Left colon (tissue), 2 donors: ENCODE results near the gene ANXA3. TPM values are rescaled to one million over a fixed set of nuclear protein-coding genes. Genes with fewer than 3 reads are reported as not detected.
"Not testable (repeated sequence)": the region's sequence is repeated elsewhere in the genome, so short reads cannot be mapped to it uniquely, and the experiment has no call there.

Experiments used
- ATAC-seq: fragments of 200-7000 bp; cut with Tn5 transposase; one replicate; pipeline ENCODE4 v1.9.1; 2020; ENCODE audit warnings: mild to moderate bottlenecking, moderate library complexity
- DNase-seq, 2 donors: peaks; one replicate each; pipeline ENCODE4 v3.0.0-alpha.2; 2020
- intact Hi-C, 2 donors: fragments of 100-400 bp; cut with DNase I in 1 of 2; cut with micrococcal nuclease in 1 of 2; formaldehyde crosslinking; loops; one replicate each; pipeline versions ENCODE4 v1.11.2 to v1.14.0; 2022; cut with DNase I, micrococcal nuclease
- total RNA-seq, 2 donors: library from RNA; stranded (reverse); fragmentation: NEBNext Ultra II Directional; extraction: Animal tissue kit (Norgen Biotek cat#: 25700); gene quantifications; one replicate each; pipeline ENCODE4 v1.2.1, GENCODE V29; 2021
- donor health status: DM: no; HTN: no; CAD: no.
- donor health status: DM: yes; HTN: yes; CAD: no.

ANXA3 gene
- total RNA-seq, 2 donors from 2014 or later, result 44.8 to 51.9 TPM

DNA sequence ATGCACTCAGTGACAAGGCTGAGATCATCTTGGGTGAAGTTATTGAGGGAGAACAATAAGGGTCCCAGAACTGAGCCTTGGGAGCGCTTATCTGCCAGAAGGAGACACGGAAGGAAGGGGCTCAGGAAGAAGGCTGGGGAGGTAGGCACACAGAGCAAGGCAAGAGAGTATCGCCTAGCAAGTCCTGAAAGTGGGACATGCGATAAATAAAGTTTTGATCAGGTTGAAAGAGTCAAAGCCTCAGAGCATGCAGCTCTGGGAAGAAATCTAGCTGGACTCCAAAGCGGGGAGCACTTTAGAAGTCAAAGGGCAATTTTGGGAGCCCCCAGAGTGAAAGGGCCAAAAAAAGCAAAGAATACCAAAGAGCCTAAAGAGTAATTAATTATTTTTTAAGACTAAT is 17.7 kb upstream of the ANXA3 start:
- intact Hi-C loops, result no loop called here
- ATAC-seq, result no peak
- no peak for DNase-seq

DNA sequence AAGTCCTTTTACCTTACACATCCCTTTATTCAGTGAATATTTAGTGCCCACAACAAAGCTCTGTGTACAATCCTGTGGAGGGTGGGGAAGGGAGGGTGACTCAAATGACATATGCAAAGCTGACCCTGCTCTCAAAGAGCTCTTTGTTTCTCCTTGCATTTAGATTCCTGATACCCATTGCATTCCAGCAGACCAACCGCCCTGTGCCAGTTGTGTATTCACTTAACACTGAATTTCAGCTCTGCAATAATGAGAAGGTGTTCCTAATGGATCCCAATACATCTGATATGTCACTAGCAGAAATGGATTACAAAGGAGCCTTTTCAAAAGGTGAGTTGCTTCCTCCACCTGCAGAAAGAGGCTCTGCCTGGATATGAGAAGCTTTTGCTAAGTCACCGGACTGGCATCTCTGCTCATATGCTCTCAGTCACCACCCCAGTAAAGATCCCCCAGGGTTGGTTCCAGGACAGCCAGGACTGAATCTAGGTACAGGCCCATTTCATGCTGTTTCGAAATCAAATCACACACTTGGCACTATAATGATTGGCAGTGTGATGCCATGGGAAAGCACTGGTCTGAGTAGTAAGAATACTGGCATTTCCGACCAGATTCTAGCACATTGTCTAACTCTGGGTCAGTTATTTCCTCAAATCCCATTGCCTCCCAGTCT is 17.1 kb upstream of the ANXA3 start:
- no peak for DNase-seq
- intact Hi-C loops, result no loop called here
- no peak for ATAC-seq

DNA sequence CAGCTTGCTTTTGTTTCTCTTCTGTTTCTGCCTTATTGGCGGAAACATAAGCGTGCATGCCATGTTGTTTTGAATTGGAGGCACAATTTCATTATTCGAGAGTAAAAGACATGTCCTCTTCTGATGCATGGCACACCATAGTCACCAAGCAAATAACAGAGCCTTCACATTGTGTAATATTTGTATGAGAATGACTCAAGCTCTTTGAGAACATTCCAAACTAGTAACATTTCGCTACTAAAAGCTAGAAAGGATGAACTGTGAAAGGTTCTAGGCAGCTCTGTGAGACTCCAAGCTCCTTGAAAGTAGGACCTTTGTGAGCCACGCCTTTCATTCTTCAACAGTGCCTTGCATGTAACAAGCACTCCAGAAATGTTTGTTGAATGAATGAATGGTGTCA is 9.2 kb upstream of the ANXA3 start:
- ATAC-seq, result no peak
- intact Hi-C loops, result no loop called here
- no peak for DNase-seq

DNA sequence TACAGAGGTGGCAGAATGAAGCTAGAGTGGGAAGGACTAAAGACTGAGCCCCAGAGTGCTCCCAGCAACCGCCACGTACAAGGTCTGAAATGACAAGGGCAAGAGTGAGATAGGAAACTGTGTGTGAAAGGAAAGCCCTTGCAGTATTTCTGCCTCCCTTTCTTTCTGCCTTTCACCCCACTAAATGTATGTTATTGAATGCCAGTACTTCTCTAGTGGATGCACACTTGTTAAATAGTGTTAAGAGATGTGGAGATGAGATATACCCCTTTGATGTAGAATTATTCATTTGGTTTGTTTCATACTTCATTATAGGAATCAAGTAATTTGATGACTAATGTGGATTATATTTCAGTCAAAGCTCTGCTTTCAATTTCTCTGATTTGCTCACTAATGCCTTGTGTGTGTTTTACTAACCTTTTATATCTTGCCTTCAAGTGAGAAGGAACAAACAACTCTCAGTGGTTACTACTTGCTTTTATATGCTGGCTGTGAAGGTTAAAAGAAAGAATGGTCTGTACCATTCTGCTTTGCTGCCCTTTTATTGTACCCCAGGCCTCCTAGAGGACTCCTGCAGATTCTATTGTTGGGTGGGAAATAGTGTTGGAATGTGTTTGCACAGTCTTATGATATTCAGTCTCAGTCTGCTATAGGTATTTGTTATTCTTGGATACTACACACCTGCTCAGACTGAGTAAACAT is 8.0 kb upstream of the ANXA3 start:
- intact Hi-C loops, result no loop called here
- DNase-seq (no peak), ATAC-seq (no peak)

DNA sequence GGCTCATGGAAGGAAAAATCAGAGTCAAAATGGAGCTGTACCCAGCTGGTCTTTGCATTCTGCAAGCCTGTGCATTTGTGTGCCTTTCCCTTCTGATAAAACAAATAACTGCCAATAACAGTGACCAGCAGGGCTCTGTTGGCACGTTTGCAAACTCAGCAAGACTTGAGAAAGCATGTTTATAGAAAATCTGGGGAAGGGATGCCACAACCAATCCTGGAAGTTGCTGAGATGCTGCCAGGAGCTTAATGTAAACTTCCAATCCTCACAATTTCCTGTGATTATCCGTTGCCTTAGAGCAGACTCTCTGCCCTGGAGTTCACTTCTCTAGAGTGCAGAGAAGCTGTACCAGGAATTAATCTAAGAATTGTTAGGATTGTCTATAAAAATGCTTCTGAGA is 6.9 kb upstream of the ANXA3 start:
- intact Hi-C loops, result no loop called here
- ATAC-seq, result no peak
- no peak for DNase-seq

DNA sequence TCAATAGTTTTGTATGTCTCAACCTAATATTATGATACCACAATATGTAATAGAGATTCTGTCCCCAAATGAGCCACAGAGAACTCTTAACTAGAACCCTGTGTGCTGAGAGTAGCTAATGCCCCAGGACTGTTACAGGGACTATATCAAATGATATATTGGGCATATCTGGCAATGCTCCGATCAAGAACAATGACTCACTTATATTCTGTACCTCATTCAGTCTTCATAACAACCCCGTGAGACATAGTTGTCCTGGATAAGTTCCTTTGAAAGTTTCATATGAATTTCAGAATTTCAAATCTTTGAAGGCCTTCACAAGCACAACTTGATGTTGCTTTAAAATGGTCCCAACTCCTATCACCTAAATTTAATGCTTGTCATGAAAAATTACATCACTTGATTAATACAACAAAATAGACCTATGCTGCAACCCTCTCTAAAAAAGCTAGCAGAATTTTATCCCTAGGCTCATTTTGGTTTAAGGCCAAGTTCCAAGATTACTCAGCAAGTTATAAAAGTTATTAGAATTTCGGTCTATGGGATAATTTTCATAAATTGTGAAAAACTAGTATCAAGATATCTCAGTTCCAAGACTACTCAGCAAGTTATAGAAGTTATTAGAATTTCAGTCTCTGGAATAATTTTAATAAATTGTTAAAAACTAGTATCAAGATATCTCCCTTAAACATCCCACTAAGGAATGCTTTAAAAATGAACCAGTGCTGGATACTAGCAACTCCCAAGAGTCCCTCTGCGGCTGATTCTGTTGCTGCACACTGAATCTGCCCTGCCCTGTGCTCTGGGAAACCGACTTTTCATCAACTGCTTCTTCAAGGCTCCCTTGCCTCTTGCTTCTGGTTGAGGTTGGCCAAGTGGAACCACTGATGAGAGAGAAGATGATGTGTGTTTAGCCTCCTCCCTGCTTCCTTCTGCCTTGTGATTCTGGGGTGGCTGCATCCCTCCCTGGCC is 6.0 kb upstream of the ANXA3 start:
- ATAC-seq, result no peak
- no peak for DNase-seq
- intact Hi-C loops, result no loop called here

DNA sequence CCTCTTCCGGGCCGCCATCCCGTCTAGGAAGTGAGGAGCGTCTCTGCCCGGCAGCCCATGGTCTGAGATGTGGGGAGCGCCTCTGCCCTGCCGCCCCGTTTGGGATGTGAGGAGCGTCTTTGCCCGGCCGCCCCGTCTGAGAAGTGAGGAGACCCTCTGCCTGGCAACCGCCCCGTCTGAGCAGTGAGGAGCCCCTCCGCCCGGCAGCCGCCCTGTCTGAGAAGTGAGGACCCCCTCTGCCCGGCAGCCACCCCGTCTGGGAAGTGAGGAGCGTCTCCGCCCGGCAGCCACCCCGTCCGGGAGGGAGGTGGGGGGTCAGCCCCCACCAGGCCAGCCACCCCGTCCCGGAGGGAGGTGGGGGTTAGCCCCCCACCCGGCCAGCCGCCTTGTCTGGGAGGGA is 3.7 kb upstream of the ANXA3 start:
- intact Hi-C loops, ATAC-seq, DNase-seq: not testable (repeated sequence)

DNA sequence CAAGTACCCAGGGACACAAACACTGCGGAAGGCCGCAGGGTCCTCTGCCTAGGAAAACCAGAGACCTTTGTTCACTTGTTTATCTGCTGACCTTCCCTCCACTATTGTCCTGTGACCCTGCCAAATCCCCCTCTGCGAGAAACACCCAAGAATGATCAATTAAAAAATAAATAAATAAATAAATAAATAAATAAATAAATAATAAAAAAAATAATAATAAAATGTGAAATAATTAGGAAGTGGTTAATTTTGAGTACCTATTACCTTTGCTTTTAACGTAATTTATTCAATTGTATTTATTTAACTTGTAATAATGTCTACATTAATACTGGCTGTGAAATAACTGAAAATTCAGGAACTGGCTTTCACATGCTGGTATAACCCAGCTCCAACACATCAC is 2.7 kb upstream of the ANXA3 start:
- DNase-seq, ATAC-seq, intact Hi-C loops: not testable (repeated sequence)

DNA sequence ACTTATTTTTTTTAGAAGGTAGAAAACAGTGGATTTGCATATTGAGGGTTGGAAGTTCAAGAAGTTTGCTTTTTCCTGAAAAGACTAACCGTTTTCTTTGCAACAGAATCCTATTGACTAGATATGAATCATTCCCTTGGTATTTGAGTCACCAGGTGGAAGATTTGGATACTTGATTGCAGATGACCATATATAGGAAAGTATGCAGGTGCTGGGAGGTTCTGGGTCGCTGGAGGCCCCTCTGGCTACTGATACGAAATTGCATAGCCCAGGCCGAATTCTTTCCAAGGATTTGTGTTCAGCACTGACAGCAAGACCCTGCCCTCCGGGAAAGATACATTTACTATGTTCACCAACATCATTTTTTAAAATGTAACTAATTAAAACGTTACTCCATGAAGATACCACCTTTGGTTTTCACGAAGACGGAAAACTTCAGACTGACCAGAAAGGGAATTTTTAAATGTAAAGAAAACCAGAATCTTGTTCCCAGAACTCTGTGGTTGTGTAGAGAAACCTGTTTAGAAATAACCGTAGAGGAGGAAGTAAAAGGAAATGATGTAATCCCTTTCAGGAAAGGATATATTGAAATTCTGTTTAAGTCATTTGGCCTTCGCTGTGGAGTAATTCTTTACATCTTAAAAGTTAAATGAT is 946 bp downstream of the ANXA3 start:
- ATAC-seq (peak; percentile 55), DNase-seq (no peak)
- intact Hi-C loops, result no loop called here

DNA sequence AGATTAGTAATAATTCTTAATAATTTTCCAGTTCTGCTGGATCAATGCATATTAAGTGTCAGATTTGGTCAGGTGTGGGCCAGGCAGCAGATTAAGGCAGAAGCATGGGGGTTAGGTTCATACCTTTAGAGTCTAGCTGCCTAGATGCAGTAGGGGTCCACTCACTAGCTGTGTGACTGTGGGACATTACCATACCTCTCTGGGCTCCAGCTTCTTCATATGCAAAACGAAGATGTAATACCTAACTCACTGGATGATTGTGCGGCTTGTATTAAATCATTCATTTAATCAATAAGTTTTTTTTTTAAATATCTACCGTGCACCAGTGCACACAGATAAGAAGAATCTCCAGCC is 1.4 kb downstream of the ANXA3 start:
- DNase-seq (no peak), ATAC-seq (no peak)
- intact Hi-C loops, result no loop called here

DNA sequence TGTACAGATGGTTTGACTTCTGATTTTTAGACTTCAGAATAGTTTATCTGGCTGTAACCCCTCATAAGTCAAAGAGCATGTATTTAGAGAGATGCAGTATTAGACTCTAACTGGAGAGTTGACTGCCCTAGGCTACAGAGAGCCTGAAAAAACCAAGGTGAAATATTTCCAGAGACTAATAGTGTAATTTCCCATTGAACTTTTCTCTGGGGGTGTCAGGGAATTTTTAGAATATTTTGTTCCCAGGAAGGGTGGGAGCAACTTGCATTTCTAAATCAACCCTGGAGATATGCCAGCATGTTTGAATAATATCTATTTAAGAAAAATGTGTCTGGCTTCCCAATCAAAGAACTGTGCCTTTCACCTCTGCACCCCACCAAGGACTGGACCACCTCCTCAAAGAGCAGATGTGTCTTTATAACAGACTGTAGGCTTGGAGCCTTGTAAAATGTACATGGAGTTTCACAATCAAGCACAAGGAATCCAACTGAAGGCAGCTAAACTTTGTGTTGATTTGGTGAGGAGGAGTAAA is 2.0 kb downstream of the ANXA3 start:
- ATAC-seq (no peak), DNase-seq (no peak)
- intact Hi-C loops, result no loop called here

DNA sequence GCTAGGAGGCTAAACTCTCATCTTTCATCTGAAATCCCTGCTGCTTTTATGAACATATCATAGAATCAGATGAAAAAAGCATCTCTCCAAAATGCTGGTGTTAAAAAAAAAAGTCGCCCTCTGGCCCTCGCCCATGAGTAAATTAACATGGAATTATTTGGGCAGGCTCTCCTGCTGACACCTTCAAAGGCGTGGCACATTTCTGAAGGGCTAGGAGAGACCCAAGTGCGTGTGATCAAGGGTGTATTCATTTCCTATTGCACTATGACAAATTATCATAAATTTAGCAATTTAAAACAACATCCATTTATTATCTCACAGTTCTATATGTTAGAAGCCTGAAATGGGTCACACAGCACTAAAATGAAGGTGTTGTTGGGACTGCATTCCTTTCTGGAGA is 5.1 kb downstream of the ANXA3 start:
- intact Hi-C loops, result no loop called here
- ATAC-seq, result no peak
- DNase-seq, result no peak

DNA sequence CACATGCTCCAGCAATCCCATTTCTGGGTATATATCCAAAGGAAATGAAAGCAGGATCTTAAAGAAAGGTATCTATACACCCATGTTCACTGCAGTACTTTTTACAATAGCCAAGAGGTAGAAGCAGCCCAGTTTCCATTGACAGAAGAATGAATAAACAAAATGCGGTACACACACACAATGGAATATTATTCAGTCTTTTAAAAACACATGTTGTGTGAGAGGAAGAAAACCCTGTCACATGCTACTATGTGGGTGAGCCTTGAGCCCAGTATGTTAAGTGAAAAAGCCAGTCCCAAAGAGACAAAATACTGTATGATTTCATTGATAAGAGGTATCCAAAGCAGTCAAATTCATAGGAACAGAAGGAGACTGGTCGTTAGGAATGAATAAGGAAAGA is 6.3 kb downstream of the ANXA3 start:
- ATAC-seq, result no peak
- DNase-seq, result no peak
- intact Hi-C loops, result no loop called here

DNA sequence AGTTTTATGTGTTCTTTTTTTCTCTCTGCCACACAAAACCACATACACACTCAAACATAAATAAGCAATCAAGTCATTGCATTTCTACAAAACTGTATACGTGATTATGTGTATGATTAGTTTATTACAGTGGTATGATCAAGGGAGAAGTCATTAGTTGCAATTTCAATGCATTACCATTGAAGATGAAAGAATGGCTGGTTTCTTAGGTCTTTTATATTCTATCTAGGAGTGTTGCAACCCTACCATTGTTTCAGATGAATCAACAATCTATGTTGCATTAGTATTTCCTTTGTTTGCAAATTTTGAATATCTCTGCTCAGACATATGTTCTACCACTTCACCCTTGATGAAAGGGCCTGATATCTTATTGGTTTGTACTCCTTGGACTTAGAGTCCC is 6.8 kb downstream of the ANXA3 start:
- intact Hi-C loops, result no loop called here
- no peak for ATAC-seq
- no peak for DNase-seq

DNA sequence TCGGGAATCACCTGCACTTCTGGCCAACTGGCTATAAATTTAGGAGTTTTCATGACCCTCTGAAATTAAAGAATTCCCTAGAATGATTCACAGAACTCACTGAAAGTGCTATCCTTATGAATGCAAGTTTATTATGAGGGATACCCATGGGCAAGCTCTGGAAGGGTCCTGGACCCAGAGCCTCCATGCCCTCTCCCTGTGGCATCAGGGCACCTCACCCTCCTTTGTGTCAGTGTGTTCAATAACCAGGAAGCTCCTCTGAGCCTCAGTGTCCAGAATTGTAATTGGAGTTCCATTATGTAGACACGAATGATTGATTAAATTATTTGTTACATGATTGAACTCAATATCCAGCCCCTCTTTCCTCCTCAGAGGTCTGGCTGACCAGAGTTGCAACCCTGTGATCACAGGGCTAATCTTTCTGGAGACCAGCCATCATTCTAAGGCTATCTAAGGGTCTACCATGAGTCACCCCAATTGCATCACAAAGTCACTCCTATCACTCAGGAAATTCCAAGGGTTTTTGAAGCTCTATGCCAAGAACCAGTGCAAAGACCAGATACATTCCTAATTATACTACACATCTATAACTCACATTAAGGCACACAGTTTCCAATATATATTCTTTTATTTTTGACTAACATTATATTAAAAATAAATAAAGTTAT is 8.9 kb downstream of the ANXA3 start:
- ATAC-seq (no peak), DNase-seq (no peak)
- intact Hi-C loops, result no loop called here

DNA sequence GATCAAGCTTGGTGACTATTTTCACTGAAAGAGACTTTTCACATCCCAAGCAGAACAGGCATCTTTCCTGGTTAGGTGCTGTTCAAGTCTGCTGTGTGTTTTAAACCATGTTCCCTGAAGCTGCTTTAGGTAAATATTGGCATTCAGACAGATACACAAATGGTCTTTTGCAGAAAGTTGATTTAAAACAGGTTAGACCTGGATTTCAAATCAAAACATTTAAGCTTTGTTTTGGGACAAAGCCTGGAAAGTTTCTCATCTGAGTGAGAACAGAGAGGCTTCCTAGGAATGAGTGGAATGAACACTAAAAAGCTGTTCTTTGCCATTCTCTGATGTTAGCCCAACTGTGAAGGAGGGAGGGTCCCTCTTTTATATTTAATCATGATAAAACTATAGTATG is 10.1 kb downstream of the ANXA3 start:
- DNase-seq (no peak), ATAC-seq (peak; percentile 61)
- intact Hi-C loops, result no loop called here

DNA sequence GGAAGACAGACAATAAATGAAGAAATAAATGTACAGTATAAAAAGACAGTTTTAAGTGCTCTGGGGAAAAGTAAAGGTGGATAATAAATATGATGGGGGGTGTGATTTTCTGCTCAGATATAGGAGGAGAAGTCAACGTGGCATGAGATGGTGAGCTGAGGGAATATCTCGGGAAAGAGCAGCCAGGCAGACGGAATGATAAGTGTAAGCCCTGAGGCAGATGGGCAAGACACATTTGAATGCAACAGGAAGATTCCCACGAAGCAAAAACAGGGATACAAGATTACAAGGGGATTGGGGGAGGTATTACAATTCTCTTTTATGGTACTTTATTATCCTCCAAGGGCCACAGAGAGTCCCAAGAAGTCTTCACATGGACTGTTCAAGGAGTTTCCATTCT is 11.1 kb downstream of the ANXA3 start:
- DNase-seq (no peak), ATAC-seq (no peak)
- intact Hi-C loops, result no loop called here

DNA sequence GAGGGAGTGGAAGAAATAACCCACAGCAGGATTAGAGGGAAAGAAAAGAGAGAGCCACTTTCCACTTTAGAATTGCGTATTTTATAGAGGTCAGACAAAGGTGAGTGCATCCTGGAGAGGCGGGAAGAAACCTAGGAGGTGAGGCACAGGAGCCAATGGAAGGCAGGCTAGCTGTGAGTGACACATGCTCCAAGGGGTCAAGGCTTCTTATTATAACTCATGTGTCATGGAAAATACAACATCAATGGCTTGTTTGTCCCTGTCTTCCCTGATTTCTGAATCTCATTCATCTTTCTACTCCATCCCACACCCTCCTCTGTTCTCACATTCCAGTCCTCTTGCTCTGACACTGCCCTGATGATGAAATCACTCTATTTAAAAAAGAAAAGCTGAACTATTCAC is 14.4 kb downstream of the ANXA3 start:
- ATAC-seq, result peak; percentile 21
- no peak for DNase-seq
- intact Hi-C loops, result no loop called here
